Neural cell (in vitro differentiated cells): ENCODE measurements around the gene PGS1.

Experiments
- CTCF ChIP-seq: fragments of 450-650 bp; IDR thresholded peaks from 2 replicates; pipeline ENCODE4 v1.5.1; 2014; ENCODE audit warnings: antibody characterized with exemption, mild to moderate bottlenecking, moderate library complexity; ENCODE audit not compliant: poor library complexity, severe bottlenecking
- POLR2AphosphoS5 ChIP-seq: IDR thresholded peaks from 2 replicates; pipeline ENCODE4 v1.6.1; 2012
- RAD21 ChIP-seq: fragments of 450-650 bp; conservative IDR thresholded peaks from 2 replicates; pipeline ENCODE4 v1.6.1; 2014; ENCODE audit warnings: antibody characterized with exemption, mild to moderate bottlenecking, moderate library complexity
- REST ChIP-seq: IDR thresholded peaks from 2 replicates; pipeline ENCODE4 v1.6.1; 2012; ENCODE audit warnings: borderline replicate concordance
- SMC3 ChIP-seq: fragments of 450-650 bp; conservative IDR thresholded peaks from 2 replicates; pipeline ENCODE4 v1.6.1; 2014; ENCODE audit warnings: antibody characterized with exemption, mild to moderate bottlenecking, moderate library complexity; ENCODE audit not compliant: poor library complexity
- TAF1 ChIP-seq: IDR thresholded peaks from 2 replicates; pipeline ENCODE4 v1.6.1; 2012; ENCODE audit warnings: low read depth

- no peak for TF ChIP-seq CTCF
- no peak for TF ChIP-seq SMC3
- TF ChIP-seq REST, result no peak
- no peak for TF ChIP-seq POLR2AphosphoS5
- no peak for TF ChIP-seq RAD21
- TF ChIP-seq TAF1, result no peak
Observed at GRCh38 chr17:78344666-78345065, 33.8 kb upstream of the PGS1 start.
